ENCODE results near the gene CHTOP. TPM values are rescaled to one million over a fixed set of nuclear protein-coding genes. Genes with fewer than 3 reads are reported as not detected.

Gene CHTOP
- total and polyA plus RNA-seq, 2 of the 13 experiments (the other 11 are each of a cell fraction or from before 2014, with no cell fraction given) = 38.0 to 51.9 TPM

GRCh38 chr1:153670859-153671627 is 37.2 kb downstream of the CHTOP start, which contains the start of gene ILF2 (continued):
- TF ChIP-seq CENPBD1 (CRISPR knock-in tag; IDR thresholded peaks at IDR 0.05; ENCODE audit: borderline replicate concordance, low read depth) (no peak), FOXA3 (CRISPR knock-in tag; IDR thresholded peaks at IDR 0.05) (peak; percentile 30; the same call in 1 of the 2 replicates), ZNF282 (IDR thresholded peaks at IDR 0.05; ENCODE audit: partially characterized antibody) (no peak), SP140L (CRISPR knock-in tag; IDR thresholded peaks at IDR 0.05; ENCODE audit: borderline replicate concordance) (no peak; the same call in 1 of the 2 replicates), ZFP1 (CRISPR knock-in tag; IDR thresholded peaks at IDR 0.05) (no peak), HNF4A (CRISPR knock-in tag; IDR thresholded peaks at IDR 0.05) (no peak), YEATS4 (CRISPR knock-in tag; IDR thresholded peaks at IDR 0.05; ENCODE audit: borderline replicate concordance) (peak; percentile 86), THRA (CRISPR knock-in tag; IDR thresholded peaks at IDR 0.05; ENCODE audit: borderline replicate concordance) (peak; percentile 38; the same call in 1 of the 2 replicates), ZNF598 (CRISPR knock-in tag; IDR thresholded peaks at IDR 0.05; ENCODE audit: borderline replicate concordance) (0 out of 2 replicates have a peak, but pooled peaks have one; percentile 59), TBX2 (CRISPR knock-in tag; IDR thresholded peaks at IDR 0.05; ENCODE audit: borderline replicate concordance) (peak; percentile 32; the same call in 1 of the 2 replicates), ZNF362 (CRISPR knock-in tag; IDR thresholded peaks at IDR 0.05; ENCODE audit: borderline replicate concordance) (peak; percentile 76; the same call in 1 of the 2 replicates), ZNF782 (CRISPR knock-in tag; IDR thresholded peaks at IDR 0.05; ENCODE audit: borderline replicate concordance) (0 out of 2 replicates have a peak, but pooled peaks have one; percentile 44), MTERF4 (CRISPR knock-in tag; IDR thresholded peaks at IDR 0.05) (no peak), FOXO1 (CRISPR knock-in tag; IDR thresholded peaks at IDR 0.05) (no peak), TAF15 (IDR thresholded peaks at IDR 0.05; ENCODE audit: low read depth, low read length, poor library complexity, severe bottlenecking) (no peak), ZFP91 (CRISPR knock-in tag; IDR thresholded peaks at IDR 0.05; ENCODE audit: borderline replicate concordance) (peak; percentile 62), ATF2 (CRISPR knock-in tag; IDR thresholded peaks at IDR 0.05) (peak; percentile 79), FOXP4 (CRISPR knock-in tag; IDR thresholded peaks at IDR 0.05) (no peak), ZNF383 (CRISPR knock-in tag; IDR thresholded peaks at IDR 0.05; ENCODE audit: borderline replicate concordance) (no peak)

Data from HepG2 (cell line).